HG02642 (cell line): ENCODE results near the gene ZNF414.
A peak's percentile ranks its signal among the peaks of the same experiment; 100 is the strongest.
"Not testable (repeated sequence)": the region's sequence is repeated elsewhere in the genome, so short reads cannot be mapped to it uniquely, and the experiment has no call there.

ENCODE experiments used
- ATAC-seq: cut with Tn5 transposase; IDR thresholded peaks from one replicate; pipeline ENCODE4 v1.9.1; 2021; ENCODE audit warnings: mild to moderate bottlenecking; ENCODE audit not compliant: unreplicated experiment, poor library complexity

ZNF414 gene

GRCh38 chr19:8519388-8519787, 5.4 kb upstream of the ZNF414 start:
- ATAC-seq: no peak

GRCh38 chr19:8518536-8518935, 4.6 kb upstream of the ZNF414 start:
- ATAC-seq: no peak

- no peak for ATAC-seq
These were observed 3.8 kb upstream of the ZNF414 start for GRCh38 chr19:8517551-8518442.

GRCh38 chr19:8515317-8515716, 1.4 kb upstream of the ZNF414 start:
- ATAC-seq: no peak

GRCh38 chr19:8514505-8515009, 590 bp upstream of the ZNF414 start:
- not testable (repeated sequence) for ATAC-seq

- no peak for ATAC-seq
These were observed 806 bp downstream of the ZNF414 start for GRCh38 chr19:8513036-8513686.

GRCh38 chr19:8512115-8512967, 1.6 kb downstream of the ZNF414 start:
- no peak for ATAC-seq

- ATAC-seq: no peak
These were observed 2.3 kb downstream of the ZNF414 start for GRCh38 chr19:8511573-8512101.

- no peak for ATAC-seq
These were observed 3.3 kb downstream of the ZNF414 start for GRCh38 chr19:8510589-8511115.

GRCh38 chr19:8506402-8506957, 7.5 kb downstream of the ZNF414 start:
- ATAC-seq: peak; percentile 4

GRCh38 chr19:8505680-8506401, 8.1 kb downstream of the ZNF414 start:
- peak; percentile 55 for ATAC-seq

GRCh38 chr19:8504919-8505318, 9.0 kb downstream of the ZNF414 start:
- ATAC-seq: no peak

GRCh38 chr19:8504171-8504570, 9.8 kb downstream of the ZNF414 start:
- no peak for ATAC-seq

GRCh38 chr19:8503510-8503909, 10.5 kb downstream of the ZNF414 start:
- ATAC-seq: no peak

GRCh38 chr19:8501981-8502380, 12.0 kb downstream of the ZNF414 start:
- no peak for ATAC-seq

GRCh38 chr19:8501516-8501915, 12.5 kb downstream of the ZNF414 start:
- no peak for ATAC-seq

GRCh38 chr19:8500158-8500557, 13.8 kb downstream of the ZNF414 start:
- no peak for ATAC-seq

- no peak for ATAC-seq
These were observed 14.7 kb downstream of the ZNF414 start for GRCh38 chr19:8499048-8499833.
